Measurements from ENCODE around the gene ARHGAP8.

The ARHGAP8 gene

DNA sequence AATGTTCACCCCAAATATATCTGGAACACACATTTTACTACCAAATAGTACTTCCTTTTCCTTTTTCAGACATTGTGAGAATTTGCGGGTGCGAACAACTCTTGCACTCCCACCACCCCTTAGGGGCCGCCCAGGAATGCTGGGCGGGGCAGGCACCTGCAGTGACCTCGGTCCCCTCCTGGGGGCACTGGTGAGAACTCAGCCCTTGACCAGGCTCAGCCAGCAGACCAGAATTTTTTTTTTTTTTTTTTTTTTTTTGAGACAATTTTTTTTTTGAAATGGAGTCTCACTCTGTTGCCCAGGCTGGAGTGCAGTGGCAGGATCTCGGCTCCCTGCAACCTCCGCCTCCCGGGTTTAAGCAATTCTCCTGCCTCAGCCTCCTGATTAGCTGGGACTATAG is 75.8 kb downstream of the ARHGAP8 start:
- TF ChIP-seq, protein P1, sequence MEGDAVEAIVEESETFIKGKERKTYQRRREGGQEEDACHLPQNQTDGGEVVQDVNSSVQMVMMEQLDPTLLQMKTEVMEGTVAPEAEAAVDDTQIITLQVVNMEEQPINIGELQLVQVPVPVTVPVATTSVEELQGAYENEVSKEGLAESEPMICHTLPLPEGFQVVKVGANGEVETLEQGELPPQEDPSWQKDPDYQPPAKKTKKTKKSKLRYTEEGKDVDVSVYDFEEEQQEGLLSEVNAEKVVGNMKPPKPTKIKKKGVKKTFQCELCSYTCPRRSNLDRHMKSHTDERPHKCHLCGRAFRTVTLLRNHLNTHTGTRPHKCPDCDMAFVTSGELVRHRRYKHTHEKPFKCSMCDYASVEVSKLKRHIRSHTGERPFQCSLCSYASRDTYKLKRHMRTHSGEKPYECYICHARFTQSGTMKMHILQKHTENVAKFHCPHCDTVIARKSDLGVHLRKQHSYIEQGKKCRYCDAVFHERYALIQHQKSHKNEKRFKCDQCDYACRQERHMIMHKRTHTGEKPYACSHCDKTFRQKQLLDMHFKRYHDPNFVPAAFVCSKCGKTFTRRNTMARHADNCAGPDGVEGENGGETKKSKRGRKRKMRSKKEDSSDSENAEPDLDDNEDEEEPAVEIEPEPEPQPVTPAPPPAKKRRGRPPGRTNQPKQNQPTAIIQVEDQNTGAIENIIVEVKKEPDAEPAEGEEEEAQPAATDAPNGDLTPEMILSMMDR (IDR thresholded peaks at IDR 0.05; ENCODE audit: low read depth, low read length) = peak; percentile 60
- no peak for TF ChIP-seq POLR2A (IDR thresholded peaks at IDR 0.05; ENCODE audit: extremely low read depth, insufficient read length)
- peak; percentile 58 for DNase-seq (ENCODE audit: low read depth)
- no peak overlapping the region for H3K4me3 ChIP-seq (ENCODE audit: low read depth, low read length)

DNA sequence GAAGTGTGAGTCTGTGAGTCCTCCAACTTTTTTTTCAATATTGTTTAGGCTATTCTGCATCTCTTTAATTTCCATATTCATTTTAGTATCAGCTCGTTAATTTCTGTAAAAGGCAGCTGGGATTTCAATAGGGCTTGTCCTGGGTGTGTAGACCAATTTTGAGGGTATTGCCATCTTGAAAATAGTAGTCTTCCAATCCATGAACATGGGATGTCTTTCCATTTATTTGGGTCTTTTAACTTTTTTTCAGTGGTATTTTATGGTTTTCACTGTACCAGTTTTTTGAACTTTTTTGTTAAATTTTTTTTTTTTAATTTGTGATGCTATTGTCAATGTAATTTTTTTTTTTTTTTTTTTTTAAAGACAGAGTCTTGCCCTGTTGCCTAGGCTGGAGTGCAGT is 79.5 kb downstream of the ARHGAP8 start:
- no peak overlapping the region for H3K4me3 ChIP-seq (ENCODE audit: low read depth, low read length)
- DNase-seq (ENCODE audit: low read depth) = no peak
- TF ChIP-seq, protein P2, sequence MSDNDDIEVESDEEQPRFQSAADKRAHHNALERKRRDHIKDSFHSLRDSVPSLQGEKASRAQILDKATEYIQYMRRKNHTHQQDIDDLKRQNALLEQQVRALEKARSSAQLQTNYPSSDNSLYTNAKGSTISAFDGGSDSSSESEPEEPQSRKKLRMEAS (IDR thresholded peaks at IDR 0.05; ENCODE audit: low read depth, low read length) = no peak
- TF ChIP-seq MYC (IDR thresholded peaks at IDR 0.05; ENCODE audit: low read depth, low read length) (no peak), POLR2A (IDR thresholded peaks at IDR 0.05; ENCODE audit: extremely low read depth, insufficient read length) (no peak)
- TF ChIP-seq, protein P1 (IDR thresholded peaks at IDR 0.05; ENCODE audit: low read depth, low read length) = no peak

DNA sequence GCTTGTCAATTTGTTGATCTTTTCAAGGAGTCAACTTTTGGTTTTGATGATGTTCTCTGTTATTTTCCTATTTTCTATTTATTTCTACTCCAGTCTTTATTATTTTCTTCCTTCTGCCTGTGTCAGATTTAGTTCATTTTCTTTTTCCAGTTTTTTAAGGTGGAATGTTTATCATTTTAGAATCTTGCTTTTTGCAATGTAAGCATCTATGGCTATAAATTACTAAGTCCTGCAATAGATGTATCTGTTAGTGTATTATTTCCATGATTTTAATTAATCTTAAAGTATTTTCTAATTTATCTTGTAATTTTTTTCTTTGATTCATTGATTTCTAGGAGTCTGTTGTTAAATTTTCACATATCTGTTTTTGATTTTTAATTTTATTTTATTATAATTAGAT is 81.7 kb downstream of the ARHGAP8 start:
- no peak for DNase-seq (ENCODE audit: low read depth)
- TF ChIP-seq, protein P1 (IDR thresholded peaks at IDR 0.05; ENCODE audit: low read depth, low read length) = no peak
- TF ChIP-seq MYC (IDR thresholded peaks at IDR 0.05; ENCODE audit: low read depth, low read length) (no peak), POLR2A (IDR thresholded peaks at IDR 0.05; ENCODE audit: extremely low read depth, insufficient read length) (no peak)
- TF ChIP-seq, protein P2 (IDR thresholded peaks at IDR 0.05; ENCODE audit: low read depth, low read length) = no peak
- no peak overlapping the region for H3K4me3 ChIP-seq (ENCODE audit: low read depth, low read length)

DNA sequence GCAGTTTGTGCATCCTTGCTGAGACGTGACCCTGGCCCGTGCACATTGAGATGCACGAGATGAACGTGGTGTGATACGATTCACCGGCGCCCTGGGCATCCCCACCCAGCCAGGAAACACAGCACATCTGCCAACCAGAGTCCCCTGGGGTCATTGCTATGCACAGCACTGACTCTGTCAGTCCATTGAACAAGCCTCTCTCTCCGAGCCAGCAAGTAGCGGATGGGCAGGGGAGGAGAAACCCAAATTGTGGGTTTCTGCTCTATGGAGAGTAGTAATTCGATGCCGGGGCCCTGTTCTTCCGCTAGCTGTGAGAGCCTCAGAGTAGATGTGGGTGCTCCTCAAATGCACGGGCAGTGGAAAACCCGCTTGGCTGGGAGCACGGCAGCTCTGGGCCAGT is 85.1 kb downstream of the ARHGAP8 start:
- TF ChIP-seq, protein P2 (IDR thresholded peaks at IDR 0.05; ENCODE audit: low read depth, low read length) = no peak
- no peak for TF ChIP-seq POLR2A (IDR thresholded peaks at IDR 0.05; ENCODE audit: extremely low read depth, insufficient read length)
- TF ChIP-seq, protein P1 (IDR thresholded peaks at IDR 0.05; ENCODE audit: low read depth, low read length) = no peak
- TF ChIP-seq MYC (IDR thresholded peaks at IDR 0.05; ENCODE audit: low read depth, low read length) = no peak
- DNase-seq (ENCODE audit: low read depth) = no peak
- H3K4me3 ChIP-seq (ENCODE audit: low read depth, low read length) = no peak overlapping the region

DNA sequence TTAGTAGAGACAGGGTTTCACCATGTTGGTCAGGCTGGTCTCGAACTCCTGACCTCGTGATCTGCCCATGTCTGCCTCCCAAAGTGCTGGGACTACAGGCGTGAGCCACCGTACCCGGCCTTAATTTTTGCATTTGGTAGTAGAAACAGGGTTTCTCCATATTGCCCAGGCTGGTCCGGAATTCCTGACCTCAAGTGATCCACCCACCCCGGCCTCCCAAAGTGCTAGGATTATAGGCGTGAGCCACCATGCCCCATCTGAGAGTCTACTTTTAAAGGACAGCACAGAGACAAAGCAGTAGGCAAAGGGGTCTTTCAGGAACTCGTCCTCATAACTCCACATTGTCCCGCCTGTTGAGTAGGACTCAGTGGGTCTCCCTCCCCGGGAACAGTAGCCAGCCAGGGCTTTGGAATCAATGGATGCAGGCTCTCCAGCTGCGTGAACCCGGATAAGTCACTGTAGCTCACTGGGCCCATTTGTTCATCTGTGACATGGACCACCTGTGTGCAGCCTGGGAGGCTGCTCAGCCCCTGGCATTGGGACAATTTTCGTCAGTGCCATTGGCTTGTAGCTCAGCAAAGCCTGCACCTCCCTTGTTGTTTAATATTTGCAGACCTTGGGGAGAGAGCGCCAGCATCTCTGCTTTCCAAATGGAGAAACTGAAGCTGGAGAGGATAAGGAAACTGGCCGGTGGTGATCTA is 86.1 kb downstream of the ARHGAP8 start:
- TF ChIP-seq, protein P2 (IDR thresholded peaks at IDR 0.05; ENCODE audit: low read depth, low read length) = no peak
- TF ChIP-seq, protein P1 (IDR thresholded peaks at IDR 0.05; ENCODE audit: low read depth, low read length) = no peak
- no peak for TF ChIP-seq POLR2A (IDR thresholded peaks at IDR 0.05; ENCODE audit: extremely low read depth, insufficient read length)

DNA sequence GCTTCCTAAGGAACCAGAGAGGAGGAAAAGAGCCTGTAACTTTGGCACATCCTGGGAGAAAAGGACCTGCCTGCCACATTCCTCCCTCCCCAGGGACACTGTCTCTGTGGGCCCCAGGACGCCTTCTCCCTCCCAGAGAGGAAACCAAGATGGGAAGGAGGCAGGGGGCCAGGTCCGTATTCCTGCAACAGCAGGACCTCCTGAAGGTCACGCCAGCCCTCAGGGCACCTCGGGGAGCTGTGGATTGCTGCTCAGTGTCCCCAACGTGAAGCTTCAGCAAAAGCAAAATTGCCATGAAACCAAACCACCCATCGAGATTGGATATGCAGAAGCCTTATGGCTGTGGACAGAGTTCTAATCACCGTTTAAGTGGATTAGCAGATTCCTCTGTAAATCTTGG is 86.7 kb downstream of the ARHGAP8 start:
- DNase-seq (ENCODE audit: low read depth) = no peak
- TF ChIP-seq, protein P2 (IDR thresholded peaks at IDR 0.05; ENCODE audit: low read depth, low read length) = no peak
- TF ChIP-seq MYC (IDR thresholded peaks at IDR 0.05; ENCODE audit: low read depth, low read length) (no peak), POLR2A (IDR thresholded peaks at IDR 0.05; ENCODE audit: extremely low read depth, insufficient read length) (no peak)
- TF ChIP-seq, protein P1 (IDR thresholded peaks at IDR 0.05; ENCODE audit: low read depth, low read length) = no peak
- H3K4me3 ChIP-seq (ENCODE audit: low read depth, low read length) = no peak overlapping the region

More for the DNA sequence above, 86.1 kb downstream of the ARHGAP8 start:
- no peak overlapping the region for H3K4me3 ChIP-seq (ENCODE audit: low read depth, low read length)
- no peak for DNase-seq (ENCODE audit: low read depth)
